ENCODE measurements around the gene PSENEN.

GRCh38 chr19:35764432-35765315, 19.2 kb downstream of the PSENEN start:
- TF ChIP-seq POLR2AphosphoS5 (IDR thresholded peaks at IDR 0.05; ENCODE audit: low read depth, low read length): no peak
- no peak for TF ChIP-seq REST (IDR thresholded peaks at IDR 0.05; ENCODE audit: insufficient read depth in 1 of 2, low read depth in 2 of 2, low read length in 2 of 2)
- no peak for TF ChIP-seq TAF1 (IDR thresholded peaks at IDR 0.05; ENCODE audit: borderline replicate concordance, insufficient read depth, low read length)
- no peak for TF ChIP-seq SIN3A (IDR thresholded peaks at IDR 0.05; ENCODE audit: borderline replicate concordance, insufficient read depth, low read length)
